Breast epithelium (tissue), 4 donors: ENCODE measurements around the gene SRC. TPM values are rescaled to one million over a fixed set of nuclear protein-coding genes. Genes with fewer than 3 reads are reported as not detected.

Source experiments
- DNase-seq, 2 donors: peaks; one replicate each; pipeline ENCODE4 v3.0.0-alpha.2; 2019; ENCODE audit warnings: low spot score in 2 of 2
- H3K27ac ChIP-seq, 2 donors: fragments of 200-600 bp; sonication (generic) in 1 of 2; one replicate each; pipeline ENCODE4 v1.5.1; 2016 to 2019; ENCODE audit warnings: mild to moderate bottlenecking in 1 of 2
- H3K27me3 ChIP-seq, 2 donors: fragments of 200-600 bp; sonication (generic) in 1 of 2; one replicate each; pipeline versions ENCODE4 v1.5.1 to v1.6.0; 2017 to 2019; ENCODE audit warnings: control low read depth in 1 of 2, mild to moderate bottlenecking in 1 of 2
- H3K36me3 ChIP-seq: fragments of 200-600 bp; one replicate; pipeline ENCODE4 v1.5.1; 2019
- H3K4me1 ChIP-seq, 2 donors: fragments of 200-600 bp; sonication (generic); one replicate each; pipeline ENCODE4 v1.5.1; 2016 to 2019; ENCODE audit warnings: control low read depth in 1 of 2
- H3K4me3 ChIP-seq, 3 donors: fragments of 200-600 bp; sonication (generic); 1 replicate in 2 of 3; 2 replicates in 1 of 3; pipeline ENCODE4 v1.5.1; 2016 to 2019; ENCODE audit warnings: mild to moderate bottlenecking in 3 of 3, moderate library complexity in 2 of 3
- H3K9me3 ChIP-seq, 2 donors: fragments of 200-600 bp; sonication (generic) in 1 of 2; one replicate each; pipeline ENCODE4 v1.5.1; 2016 to 2019; ENCODE audit warnings: control low read depth in 1 of 2
- CTCF ChIP-seq, 3 donors: fragments of 450-650 bp; IDR thresholded peaks; one replicate each; pipeline ENCODE4 v1.5.1; 2016 to 2017; ENCODE audit warnings: antibody characterized with exemption in 3 of 3, mild to moderate bottlenecking in 3 of 3, moderate library complexity in 3 of 3
- POLR2A ChIP-seq: fragments of 450-650 bp; IDR thresholded peaks from one replicate; pipeline ENCODE4 v1.6.1; 2016; ENCODE audit warnings: antibody characterized with exemption, mild to moderate bottlenecking, moderate library complexity
- POLR2AphosphoS5 ChIP-seq, 3 donors: sonication (generic); formaldehyde crosslinking; IDR thresholded peaks; one replicate each; pipeline ENCODE4 v1.6.1; 2017; ENCODE audit warnings: antibody characterized with exemption in 3 of 3
- intact Hi-C: fragments of 100-400 bp; cut with DNase I; formaldehyde crosslinking; loops from one replicate; pipeline ENCODE4 v1.15.1; 2023; ENCODE audit warnings: low total_unique reads
- total RNA-seq, 3 donors: library from RNA; depleted of rRNA; stranded (reverse); fragments of >200 nt; gene quantifications; one replicate each; pipeline ENCODE4 v1.1.0, GENCODE V29; 2016

The SRC gene
- total RNA-seq, 3 donors from 2014 or later, result 12.8 to 25.6 (median 20.6) TPM

GRCh38 chr20:37401930-37402675 is 56.2 kb downstream of the SRC start:
- TF ChIP-seq POLR2AphosphoS5 (IDR thresholded peaks at IDR 0.05) (no peak), CTCF (IDR thresholded peaks at IDR 0.05) (no peak), POLR2A (no peak)
- intact Hi-C loops, result loop anchor here (10.0 kb wide), 1 partner anchor 113 kb away; no protein-coding TSS in a partner anchor
- H3K27ac ChIP-seq, result no peak overlapping the region
- DNase-seq, result no peak
- no peaks in the 10 kb centered on the region for H3K36me3 ChIP-seq
- H3K4me3 ChIP-seq, result no peak overlapping the region
- H3K9me3 ChIP-seq, result no peaks in the 10 kb centered on the region
- H3K4me1 ChIP-seq, result no peaks in the 10 kb centered on the region
- no peaks in the 10 kb centered on the region for H3K27me3 ChIP-seq

- H3K36me3 ChIP-seq, result no peaks in the 10 kb centered on the region
- TF ChIP-seq POLR2A (no peak), CTCF (IDR thresholded peaks at IDR 0.05) (no peak), POLR2AphosphoS5 (IDR thresholded peaks at IDR 0.05) (no peak)
- H3K27me3 ChIP-seq, result no peaks in the 10 kb centered on the region
- H3K27ac ChIP-seq, result no peak overlapping the region
- DNase-seq, result no peak
- no peak overlapping the region for H3K4me3 ChIP-seq
- H3K9me3 ChIP-seq, result no peaks in the 10 kb centered on the region
- no peaks in the 10 kb centered on the region for H3K4me1 ChIP-seq
- intact Hi-C loops, result loop anchor here (10.0 kb wide), 1 partner anchor 111 kb away; no protein-coding TSS in a partner anchor
Observed at GRCh38 chr20:37403107-37404033, 57.4 kb downstream of the SRC start.

- intact Hi-C loops, result loop anchor here (10.0 kb wide), 1 partner anchor 110 kb away; no protein-coding TSS in a partner anchor
- no peaks in the 10 kb centered on the region for H3K9me3 ChIP-seq
- no peak for DNase-seq
- no peak overlapping the region for H3K4me3 ChIP-seq
- H3K36me3 ChIP-seq, result no peaks in the 10 kb centered on the region
- no peaks in the 10 kb centered on the region for H3K27me3 ChIP-seq
- no peaks in the 10 kb centered on the region for H3K4me1 ChIP-seq
- peak overlapping the region in 1 of 2 donors; percentile 2 for H3K27ac ChIP-seq
- TF ChIP-seq POLR2AphosphoS5 (IDR thresholded peaks at IDR 0.05) (no peak), POLR2A (no peak), CTCF (IDR thresholded peaks at IDR 0.05) (no peak)
Observed at GRCh38 chr20:37404461-37404890, 58.5 kb downstream of the SRC start.

GRCh38 chr20:37405351-37405897 is 59.5 kb downstream of the SRC start:
- intact Hi-C loops, result loop anchor here (10.0 kb wide), 1 partner anchor 109 kb away; no protein-coding TSS in a partner anchor
- no peak overlapping the region for H3K27ac ChIP-seq
- no peaks in the 10 kb centered on the region for H3K36me3 ChIP-seq

More at GRCh38 chr20:37405351-37405897, 59.5 kb downstream of the SRC start:
- DNase-seq, result no peak
- no peak overlapping the region for H3K4me3 ChIP-seq
- H3K27me3 ChIP-seq, result no peaks in the 10 kb centered on the region
- H3K9me3 ChIP-seq, result no peaks in the 10 kb centered on the region
- no peak for TF ChIP-seq POLR2A
- TF ChIP-seq POLR2AphosphoS5 (IDR thresholded peaks at IDR 0.05), result no peak
- TF ChIP-seq CTCF (IDR thresholded peaks at IDR 0.05), result no peak
- H3K4me1 ChIP-seq, result no peaks in the 10 kb centered on the region
